Measurements from ENCODE around the gene HOXA13.

Gene HOXA13

DNA sequence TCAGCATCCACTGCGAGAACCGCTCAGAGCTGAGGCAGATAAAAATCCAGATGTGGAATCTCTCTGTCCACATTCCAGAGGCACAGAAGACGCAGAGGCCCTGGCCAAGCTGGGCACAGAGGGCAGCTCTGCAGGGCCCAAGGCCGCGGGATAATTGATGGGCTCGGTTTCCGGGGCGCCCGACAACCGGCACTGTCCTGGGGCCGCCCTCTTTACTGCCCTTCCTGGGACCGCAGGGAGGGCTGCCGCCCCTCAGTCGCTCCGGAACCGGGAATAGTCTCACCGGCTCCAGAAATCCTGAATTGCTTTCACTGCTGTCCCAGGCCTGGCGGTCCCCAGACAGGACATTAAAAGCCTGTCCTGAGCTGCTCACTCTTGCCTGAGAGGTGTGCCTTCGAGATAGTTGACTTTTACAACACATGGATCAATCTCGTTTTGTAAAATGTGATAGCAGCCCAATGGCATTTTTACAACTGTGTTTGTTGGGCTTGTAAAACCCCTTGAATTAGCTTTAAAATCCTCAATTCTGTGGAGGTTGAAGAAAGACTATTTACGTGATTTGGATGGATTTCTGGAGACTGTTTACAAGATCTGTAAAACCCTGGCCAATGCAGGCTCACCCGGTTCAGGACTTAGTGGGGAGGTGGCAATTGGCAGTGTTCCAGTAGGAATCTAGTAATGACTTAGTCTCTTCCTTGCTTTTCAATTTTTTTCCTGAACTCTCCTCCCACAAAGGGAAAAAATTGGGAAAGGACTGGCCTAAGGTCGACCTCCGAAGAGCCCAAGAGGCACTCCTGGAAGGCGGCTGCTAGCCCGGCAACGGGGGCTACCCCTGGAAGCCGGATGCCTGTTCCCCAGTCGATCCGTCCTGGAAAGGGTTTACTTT, 50.9 kb downstream of the HOXA13 start:
- DNase-seq (ENCODE audit: low read depth in 4 of 4, low spot score in 1 of 4) = no peak

DNA sequence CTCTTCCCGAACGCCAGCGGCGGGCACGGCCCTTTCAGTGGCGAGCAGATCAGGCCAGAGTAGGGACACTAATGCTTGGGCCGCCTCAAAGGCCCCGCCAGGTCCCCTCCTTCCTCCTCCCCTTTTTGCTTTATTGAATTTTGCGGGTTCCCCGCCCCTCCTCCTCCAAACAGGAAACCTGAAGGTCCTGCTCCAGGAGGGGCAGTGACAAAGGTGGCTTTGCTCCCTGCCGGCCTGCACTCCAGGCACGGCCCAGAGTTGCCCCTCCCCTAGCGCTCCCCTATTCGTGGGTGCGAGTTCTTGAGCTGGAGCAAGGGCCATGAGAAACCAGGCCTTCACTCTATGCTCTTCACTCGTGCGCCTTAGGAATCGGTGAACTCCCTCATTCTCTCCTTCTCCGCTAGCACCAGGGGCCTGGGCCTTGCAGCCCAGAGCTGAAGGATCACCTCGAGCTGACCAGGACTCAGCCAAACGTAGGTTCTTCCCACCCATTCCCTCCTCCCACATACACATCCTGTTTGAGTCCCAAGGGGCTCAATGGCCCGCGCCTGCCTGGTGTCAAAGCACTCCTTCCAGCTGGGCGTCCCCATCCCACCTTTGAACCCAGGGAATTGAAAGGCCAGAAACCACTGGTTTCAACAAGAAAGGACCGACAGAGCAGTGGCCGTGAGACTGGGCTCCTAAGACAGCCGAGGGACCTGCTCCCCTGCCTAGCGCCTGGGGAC, 51.7 kb downstream of the HOXA13 start:
- DNase-seq (ENCODE audit: low read depth in 4 of 4, low spot score in 1 of 4) = no peak

DNA sequence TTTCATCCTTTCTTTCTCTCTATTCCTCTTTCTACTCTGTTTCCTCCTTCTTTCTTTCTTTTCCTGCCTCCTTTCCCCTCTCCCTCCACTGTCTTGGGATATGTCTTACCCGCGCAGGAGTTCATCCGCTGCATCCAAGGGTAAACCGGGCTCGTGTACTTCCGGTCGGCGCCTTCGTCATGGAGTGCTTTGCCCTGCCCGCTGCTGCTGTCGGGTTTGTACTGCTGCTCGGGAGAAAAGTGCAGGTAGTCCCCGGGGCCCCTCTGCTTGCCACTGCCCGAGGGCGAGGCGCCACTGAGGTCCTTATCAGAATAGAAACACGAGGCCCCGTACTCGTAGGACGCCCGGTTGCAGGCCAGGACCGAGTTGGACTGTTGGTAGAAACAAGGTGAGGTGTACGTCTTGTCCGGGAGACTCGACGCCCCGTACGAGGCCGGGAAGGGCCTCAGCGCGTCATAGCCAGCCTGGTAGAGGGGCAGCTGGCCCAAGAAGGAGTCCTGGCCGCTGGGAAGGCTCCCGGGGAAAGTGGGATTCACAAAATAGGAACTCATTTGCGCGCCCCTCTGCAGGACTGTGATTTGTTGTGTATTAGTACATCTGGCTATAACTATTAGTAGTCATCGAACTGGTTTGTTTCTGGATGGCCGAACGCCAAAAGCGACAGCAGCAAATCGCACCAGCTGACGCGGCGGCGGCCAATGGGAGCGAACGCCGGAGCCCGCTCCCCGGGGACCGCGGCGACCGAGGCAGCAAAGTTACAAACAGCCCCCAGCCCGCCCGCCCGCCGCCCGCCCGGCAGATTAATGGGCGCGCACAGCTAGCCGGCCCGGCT, 52.5 kb downstream of the HOXA13 start, which contains the start of gene HOXA6:
Gene HOXA6, minus strand, starts transcription at position 576 of the 832 bp plus-strand sequence. Its CDS starts 25 bp downstream, at position 551.
- DNase-seq (ENCODE audit: low read depth in 4 of 4, low spot score in 1 of 4) = no peak

DNA sequence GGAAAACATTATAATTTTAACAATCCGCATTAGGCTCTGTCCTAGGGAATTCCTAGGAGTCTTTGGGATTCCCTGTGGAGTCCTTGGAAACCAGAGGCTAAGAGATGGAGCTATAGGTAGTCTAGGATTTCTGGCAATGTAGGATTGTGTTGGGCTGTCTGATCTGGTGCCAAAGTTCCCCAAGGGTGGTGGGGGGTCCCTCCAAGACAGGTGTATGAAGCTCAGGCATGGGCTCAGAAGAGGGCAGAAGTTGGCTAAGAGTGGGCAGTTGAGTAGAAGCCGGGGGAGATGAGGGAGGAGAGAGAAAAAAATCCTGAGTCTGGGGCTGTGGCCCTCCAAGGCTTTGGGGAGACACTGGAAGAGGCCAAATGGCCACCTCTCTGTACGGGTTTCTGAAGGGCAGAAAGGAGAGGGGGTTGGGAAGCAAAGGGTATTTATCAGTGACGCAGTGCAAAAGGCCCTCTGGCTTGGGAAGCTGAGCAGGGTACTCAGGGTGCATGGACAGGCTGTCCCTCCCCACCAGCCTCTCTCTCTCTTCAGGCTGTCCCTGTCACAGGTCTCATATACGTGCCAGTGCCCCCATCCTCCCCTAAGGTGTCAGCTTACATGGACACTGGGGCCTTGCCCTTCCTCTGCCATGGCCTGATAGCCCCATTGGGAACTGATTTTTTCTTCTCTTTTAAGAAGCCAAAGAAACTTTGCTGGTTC, 53.2 kb downstream of the HOXA13 start:
- DNase-seq (ENCODE audit: low read depth in 4 of 4, low spot score in 1 of 4) = no peak

DNA sequence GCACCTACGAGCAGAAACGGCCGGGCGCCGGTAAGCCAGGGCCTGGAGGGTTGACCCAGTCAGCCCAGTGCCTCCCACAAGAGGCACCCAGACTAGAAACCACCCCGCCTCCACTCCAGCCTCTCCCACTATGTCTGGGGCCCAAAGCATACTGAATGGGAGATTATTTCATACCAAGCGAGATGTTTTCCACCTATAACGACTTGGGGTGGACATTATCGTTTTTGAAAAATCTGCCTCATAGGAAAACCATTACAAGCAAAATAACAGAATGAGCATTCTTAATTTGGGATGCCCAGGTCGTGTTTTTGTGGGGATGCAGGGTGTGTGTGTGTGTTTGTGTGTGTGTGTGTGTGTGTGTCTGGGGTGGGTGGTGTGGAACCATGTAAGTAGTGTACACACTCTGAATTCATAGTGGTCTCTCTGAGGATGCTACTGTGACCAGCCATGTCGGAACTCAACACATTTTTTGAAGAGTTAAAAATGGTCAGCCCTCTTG, 53.9 kb downstream of the HOXA13 start:
- no peak for DNase-seq (ENCODE audit: low read depth in 4 of 4, low spot score in 1 of 4)

DNA sequence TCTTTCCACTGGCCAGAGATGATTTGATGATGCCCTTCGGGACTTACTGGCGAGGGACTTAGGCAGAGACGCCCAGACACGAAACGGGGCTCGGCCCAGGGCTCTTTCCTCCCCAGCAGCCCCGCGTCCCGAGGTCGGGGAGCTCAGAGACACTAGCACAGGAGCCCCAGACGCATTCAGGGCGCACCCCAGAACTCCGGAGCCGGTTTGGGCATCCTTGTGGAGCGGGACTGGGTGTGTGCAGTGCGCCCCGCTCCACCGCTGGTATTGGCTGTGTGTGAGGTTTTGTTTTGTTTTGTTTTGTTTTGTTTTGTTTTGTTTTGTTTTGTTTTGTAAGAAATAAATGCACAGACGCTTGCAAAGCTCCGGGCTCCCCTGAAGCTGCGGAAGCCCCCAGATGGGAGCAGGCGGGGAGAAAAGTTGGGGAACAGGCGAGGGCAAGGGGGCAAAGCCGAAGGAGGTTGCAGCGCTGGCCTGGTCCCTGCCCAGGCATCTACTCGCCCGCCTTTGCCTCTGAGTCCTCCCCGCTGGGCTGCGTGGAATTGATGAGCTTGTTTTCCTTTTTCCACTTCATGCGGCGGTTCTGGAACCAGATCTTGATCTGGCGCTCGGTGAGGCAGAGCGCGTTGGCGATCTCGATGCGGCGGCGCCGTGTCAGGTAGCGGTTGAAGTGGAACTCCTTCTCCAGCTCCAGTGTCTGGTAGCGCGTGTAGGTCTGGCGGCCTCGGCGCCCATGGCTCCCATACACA, 54.6 kb downstream of the HOXA13 start:
- no peak for DNase-seq (ENCODE audit: low read depth in 4 of 4, low spot score in 1 of 4)

DNA sequence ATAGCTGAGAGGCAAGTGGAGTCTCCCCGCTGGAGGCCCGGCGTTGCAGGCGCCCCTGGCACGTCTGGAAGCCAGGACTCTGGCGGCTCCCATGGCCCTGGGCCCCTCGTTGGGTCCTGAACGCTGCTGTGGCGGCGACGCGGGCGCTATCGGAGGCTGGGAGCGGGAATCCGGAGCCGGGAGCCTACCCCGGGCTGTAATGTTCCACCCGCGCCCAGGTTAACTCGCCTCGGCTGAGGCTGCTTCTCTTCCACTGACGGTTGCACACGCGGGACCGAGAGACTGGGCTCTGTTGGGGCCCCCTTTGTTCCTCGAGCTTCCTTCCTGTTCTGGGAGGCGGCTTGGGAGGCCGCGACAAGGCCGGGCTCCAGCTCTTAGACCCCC, 55.1 kb downstream of the HOXA13 start:
- DNase-seq (ENCODE audit: low read depth in 4 of 4, low spot score in 1 of 4) = no peak

All from stimulated activated CD4-positive, alpha-beta T cell treated with anti-CD3 and anti-CD28 coated beads, Interleukin-1b, Interleukin-23, amount 100 ng/mL, for 24 hours (primary cell).